Breast epithelium (tissue), 4 donors: ENCODE data around the gene SLC4A1AP. TPM values are rescaled to one million over a fixed set of nuclear protein-coding genes. Genes with fewer than 3 reads are reported as not detected.

Source experiments
- DNase-seq, 2 donors: peaks; one replicate each; pipeline ENCODE4 v3.0.0-alpha.2; 2019; ENCODE audit warnings: low spot score in 2 of 2
- H3K27ac ChIP-seq, 2 donors: fragments of 200-600 bp; sonication (generic) in 1 of 2; one replicate each; pipeline ENCODE4 v1.5.1; 2016 to 2019; ENCODE audit warnings: mild to moderate bottlenecking in 1 of 2
- H3K27me3 ChIP-seq, 2 donors: fragments of 200-600 bp; sonication (generic) in 1 of 2; one replicate each; pipeline versions ENCODE4 v1.5.1 to v1.6.0; 2017 to 2019; ENCODE audit warnings: control low read depth in 1 of 2, mild to moderate bottlenecking in 1 of 2
- H3K36me3 ChIP-seq: fragments of 200-600 bp; one replicate; pipeline ENCODE4 v1.5.1; 2019
- H3K4me1 ChIP-seq, 2 donors: fragments of 200-600 bp; sonication (generic); one replicate each; pipeline ENCODE4 v1.5.1; 2016 to 2019; ENCODE audit warnings: control low read depth in 1 of 2
- H3K4me3 ChIP-seq, 3 donors: fragments of 200-600 bp; sonication (generic); 1 replicate in 2 of 3; 2 replicates in 1 of 3; pipeline ENCODE4 v1.5.1; 2016 to 2019; ENCODE audit warnings: mild to moderate bottlenecking in 3 of 3, moderate library complexity in 2 of 3
- H3K9me3 ChIP-seq, 2 donors: fragments of 200-600 bp; sonication (generic) in 1 of 2; one replicate each; pipeline ENCODE4 v1.5.1; 2016 to 2019; ENCODE audit warnings: control low read depth in 1 of 2
- CTCF ChIP-seq, 3 donors: fragments of 450-650 bp; IDR thresholded peaks; one replicate each; pipeline ENCODE4 v1.5.1; 2016 to 2017; ENCODE audit warnings: antibody characterized with exemption in 3 of 3, mild to moderate bottlenecking in 3 of 3, moderate library complexity in 3 of 3
- POLR2A ChIP-seq: fragments of 450-650 bp; IDR thresholded peaks from one replicate; pipeline ENCODE4 v1.6.1; 2016; ENCODE audit warnings: antibody characterized with exemption, mild to moderate bottlenecking, moderate library complexity
- POLR2AphosphoS5 ChIP-seq, 3 donors: sonication (generic); formaldehyde crosslinking; IDR thresholded peaks; one replicate each; pipeline ENCODE4 v1.6.1; 2017; ENCODE audit warnings: antibody characterized with exemption in 3 of 3
- intact Hi-C: fragments of 100-400 bp; cut with DNase I; formaldehyde crosslinking; loops from one replicate; pipeline ENCODE4 v1.15.1; 2023; ENCODE audit warnings: low total_unique reads
- total RNA-seq, 3 donors: library from RNA; depleted of rRNA; stranded (reverse); fragments of >200 nt; gene quantifications; one replicate each; pipeline ENCODE4 v1.1.0, GENCODE V29; 2016

Gene SLC4A1AP
- total RNA-seq, 3 donors from 2014 or later = 23.3 to 27.1 (median 24.3) TPM

- Histone ChIP-seq H3K36me3 (no peaks in the 10 kb centered on the region), H3K9me3 (no peaks in the 10 kb centered on the region), H3K4me1 (no peaks in the 10 kb centered on the region), H3K27me3 (no peaks in the 10 kb centered on the region), H3K27ac (peak overlapping the region; percentile 50 to 55), H3K4me3 (peak overlapping the region; percentile 39 to 65 (median 55))
- no peak for TF ChIP-seq POLR2AphosphoS5 (IDR thresholded peaks at IDR 0.05)
- TF ChIP-seq POLR2A = no peak
- no peak for TF ChIP-seq CTCF (IDR thresholded peaks at IDR 0.05)
- no peak for DNase-seq
- intact Hi-C loops = no loop called here
Measured at GRCh38 chr2:27714851-27715291, 51.2 kb downstream of the SLC4A1AP start.

GRCh38 chr2:27715318-27716210 lies 51.9 kb downstream of the SLC4A1AP start:
- Histone ChIP-seq H3K9me3 (no peaks in the 10 kb centered on the region), H3K36me3 (no peaks in the 10 kb centered on the region), H3K4me1 (no peaks in the 10 kb centered on the region), H3K27ac (peak overlapping the region; percentile 50 to 55), H3K4me3 (peak overlapping the region; percentile 39 to 65 (median 55)), H3K27me3 (no peaks in the 10 kb centered on the region)
- intact Hi-C loops = no loop called here
- no peak for DNase-seq
- TF ChIP-seq POLR2AphosphoS5 (IDR thresholded peaks at IDR 0.05) (no peak), CTCF (IDR thresholded peaks at IDR 0.05) (no peak), POLR2A (no peak)

GRCh38 chr2:27716301-27717069 lies 52.8 kb downstream of the SLC4A1AP start:
- peak overlapping the region in 1 of 2 donors; percentile 55 for H3K27ac ChIP-seq
- no peak for DNase-seq
- H3K36me3 ChIP-seq = no peaks in the 10 kb centered on the region
- TF ChIP-seq CTCF (IDR thresholded peaks at IDR 0.05) = no peak
- TF ChIP-seq POLR2AphosphoS5 (IDR thresholded peaks at IDR 0.05) = no peak
- no peak for TF ChIP-seq POLR2A
- no peaks in the 10 kb centered on the region for H3K27me3 ChIP-seq
- H3K9me3 ChIP-seq = no peaks in the 10 kb centered on the region
- intact Hi-C loops = no loop called here
- H3K4me3 ChIP-seq = peak overlapping the region in 1 of 3 donors; percentile 8
- no peaks in the 10 kb centered on the region for H3K4me1 ChIP-seq

GRCh38 chr2:27717070-27717795 lies 53.5 kb downstream of the SLC4A1AP start:
- Histone ChIP-seq H3K27me3 (no peaks in the 10 kb centered on the region), H3K4me3 (peak overlapping the region in 1 of 3 donors; percentile 8), H3K36me3 (no peaks in the 10 kb centered on the region), H3K9me3 (no peaks in the 10 kb centered on the region), H3K4me1 (no peaks in the 10 kb centered on the region), H3K27ac (peak overlapping the region in 1 of 2 donors; percentile 8)
- DNase-seq = peak in 1 of 2 donors; percentile 66
- intact Hi-C loops = no loop called here
- TF ChIP-seq POLR2A (no peak), CTCF (IDR thresholded peaks at IDR 0.05) (no peak), POLR2AphosphoS5 (IDR thresholded peaks at IDR 0.05) (no peak)
